SJCRH30 (cell line): ENCODE results near the gene MAG. TPM values are rescaled to one million over a fixed set of nuclear protein-coding genes. Genes with fewer than 3 reads are reported as not detected.

Experiments
- DNase-seq, 2 experiments: peaks; one replicate each; pipeline ENCODE4 v3.0.0-alpha.2; 2015 to 2020
- H3K27ac ChIP-seq: fragments of 250-450 bp; sonication (Bioruptor Pico); 2 replicates; pipeline ENCODE4 v1.5.1; 2020; ENCODE audit warnings: mild to moderate bottlenecking, moderate library complexity
- H3K27me3 ChIP-seq: fragments of 250-450 bp; sonication (Bioruptor Pico); 2 replicates; pipeline ENCODE4 v1.5.1; 2020; ENCODE audit warnings: mild to moderate bottlenecking, moderate library complexity
- H3K36me3 ChIP-seq: fragments of 250-450 bp; sonication (Bioruptor Pico); 2 replicates; pipeline ENCODE4 v1.5.1; 2020; ENCODE audit warnings: mild to moderate bottlenecking, moderate library complexity
- H3K4me1 ChIP-seq: fragments of 250-450 bp; sonication (Bioruptor Pico); 2 replicates; pipeline ENCODE4 v1.5.1; 2020; ENCODE audit warnings: mild to moderate bottlenecking, moderate library complexity
- H3K4me3 ChIP-seq: fragments of 250-450 bp; sonication (Bioruptor Pico); 2 replicates; pipeline ENCODE4 v1.5.1; 2020; ENCODE audit warnings: mild to moderate bottlenecking, moderate library complexity
- H3K9me3 ChIP-seq: fragments of 250-450 bp; sonication (Bioruptor Pico); replicated peaks from 2 replicates; pipeline ENCODE4 v1.5.1; 2020; ENCODE audit warnings: mild to moderate bottlenecking, moderate library complexity
- total RNA-seq: library from RNA; depleted of rRNA; stranded (reverse); fragments of >200 nt; shearing (Covaris generic); gene quantifications from 2 replicates; pipeline ENCODE4 v1.2.3, GENCODE V29; 2014; rRNA removed

The MAG gene, protein sequence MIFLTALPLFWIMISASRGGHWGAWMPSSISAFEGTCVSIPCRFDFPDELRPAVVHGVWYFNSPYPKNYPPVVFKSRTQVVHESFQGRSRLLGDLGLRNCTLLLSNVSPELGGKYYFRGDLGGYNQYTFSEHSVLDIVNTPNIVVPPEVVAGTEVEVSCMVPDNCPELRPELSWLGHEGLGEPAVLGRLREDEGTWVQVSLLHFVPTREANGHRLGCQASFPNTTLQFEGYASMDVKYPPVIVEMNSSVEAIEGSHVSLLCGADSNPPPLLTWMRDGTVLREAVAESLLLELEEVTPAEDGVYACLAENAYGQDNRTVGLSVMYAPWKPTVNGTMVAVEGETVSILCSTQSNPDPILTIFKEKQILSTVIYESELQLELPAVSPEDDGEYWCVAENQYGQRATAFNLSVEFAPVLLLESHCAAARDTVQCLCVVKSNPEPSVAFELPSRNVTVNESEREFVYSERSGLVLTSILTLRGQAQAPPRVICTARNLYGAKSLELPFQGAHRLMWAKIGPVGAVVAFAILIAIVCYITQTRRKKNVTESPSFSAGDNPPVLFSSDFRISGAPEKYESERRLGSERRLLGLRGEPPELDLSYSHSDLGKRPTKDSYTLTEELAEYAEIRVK
- 1.2 and 3.6 TPM in 2 replicates for total RNA-seq

DNA sequence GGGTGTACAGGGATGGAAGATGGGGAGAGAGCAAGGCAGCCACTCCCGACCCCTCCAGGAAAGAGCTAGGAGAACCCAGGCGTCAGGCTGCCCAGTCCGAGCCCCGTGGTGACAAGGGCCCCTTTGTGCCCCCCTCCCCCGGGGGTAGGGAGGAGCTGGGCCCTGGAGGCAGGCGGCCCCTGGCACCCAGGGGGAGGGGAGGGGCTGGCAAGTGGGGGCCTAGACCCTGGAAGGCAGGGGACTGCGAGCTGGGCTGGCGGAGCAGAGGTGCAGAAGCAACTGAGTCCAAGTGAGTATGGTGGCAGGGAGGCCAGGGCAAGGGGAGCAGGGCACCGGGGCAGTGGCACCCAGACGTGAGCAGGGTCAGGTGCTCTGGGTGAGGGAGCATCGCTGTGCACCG lies at the start of gene MAG:
MAG (plus strand) TSS at position 246 of the 400 bp plus-strand sequence. CDS start 3,248 bp downstream, outside the sequence.
- H3K4me3 ChIP-seq, result no peak within 1 kb of the TSS
- H3K27me3 ChIP-seq, result peaks cover 8% of the 10 kb centered on the region; the same call in 1 of the 2 replicates
- DNase-seq, result no peak
- no peaks in the 10 kb centered on the region for H3K36me3 ChIP-seq
- H3K4me1 ChIP-seq, result peaks cover 47% of the 10 kb centered on the region
- H3K27ac ChIP-seq, result no peak within 1 kb of the TSS; the same call in 1 of the 2 replicates
- H3K9me3 ChIP-seq, result no peaks in the 10 kb centered on the region

DNA sequence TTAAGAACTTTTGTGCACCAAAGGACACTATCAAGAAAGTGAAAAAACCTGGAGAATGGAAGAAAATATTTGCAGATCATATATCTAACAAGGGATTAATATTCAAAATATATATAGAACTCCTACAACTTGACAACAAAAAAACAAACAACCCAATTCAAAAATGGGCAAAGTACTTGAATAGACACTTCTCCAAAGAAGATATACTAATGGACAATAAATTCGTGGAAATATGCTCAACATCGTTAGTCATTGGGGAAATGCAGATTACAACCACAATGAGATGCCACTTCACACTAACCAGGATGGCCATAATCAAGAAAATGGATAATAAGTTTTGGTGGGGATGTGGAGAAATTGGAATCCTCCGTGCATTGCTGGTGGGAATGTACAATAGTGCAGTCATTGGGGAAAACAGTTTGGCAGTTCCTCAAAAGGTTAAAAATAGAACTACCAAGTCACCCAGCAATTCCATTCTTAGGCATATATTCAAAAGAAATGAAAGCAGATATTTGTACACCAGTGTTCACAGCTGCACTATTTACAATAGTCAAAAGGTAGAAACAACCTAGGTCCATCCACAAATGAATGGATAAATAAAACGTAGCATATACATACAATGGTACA lies 45.4 kb upstream of the MAG start:
- no peaks in the 10 kb centered on the region for H3K36me3 ChIP-seq
- H3K4me1 ChIP-seq, result no peaks in the 10 kb centered on the region
- no peaks in the 10 kb centered on the region for H3K9me3 ChIP-seq
- DNase-seq, result no peak
- no peak overlapping the region for H3K27ac ChIP-seq
- no peak overlapping the region for H3K4me3 ChIP-seq
- H3K27me3 ChIP-seq, result no peaks in the 10 kb centered on the region

DNA sequence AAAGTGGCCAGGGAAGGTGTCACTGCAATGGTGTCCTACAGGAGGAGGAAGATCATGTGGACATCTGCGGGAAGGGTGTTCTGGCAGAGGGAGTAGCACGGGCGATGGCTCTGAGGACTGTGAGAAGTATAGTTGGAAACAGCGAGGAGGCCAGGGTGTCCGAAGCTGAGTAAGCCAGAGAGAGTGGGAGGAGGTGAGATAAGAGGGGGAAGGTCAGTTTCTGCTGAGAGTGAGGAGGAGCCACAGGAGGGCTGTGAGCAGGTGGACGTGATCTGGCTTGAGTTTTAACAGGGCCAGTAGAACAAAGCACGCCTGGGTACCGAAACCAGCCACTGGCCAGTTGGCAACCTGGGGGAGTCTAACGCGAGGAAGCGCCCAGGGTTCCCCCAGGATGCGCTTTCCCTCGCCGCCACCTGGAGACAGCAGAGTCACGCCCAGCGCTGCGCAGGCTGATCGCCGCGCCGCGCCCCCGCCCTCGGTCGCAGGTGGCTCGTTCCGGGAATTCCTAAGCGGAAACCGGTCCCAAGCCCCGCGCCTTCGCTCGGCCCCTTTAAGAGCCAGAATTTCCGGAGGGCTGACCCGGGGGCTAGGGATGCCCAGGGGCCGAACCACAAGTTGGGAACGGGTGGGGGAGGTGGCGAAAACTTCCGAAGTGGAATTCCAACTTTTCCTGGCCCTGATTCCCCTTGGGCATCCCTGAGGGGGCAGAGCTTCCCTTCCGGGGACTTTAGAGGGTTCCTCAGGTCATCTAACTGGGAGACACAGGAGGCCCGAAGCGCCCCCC lies 44.2 kb upstream of the MAG start:
- Histone ChIP-seq H3K36me3 (no peaks in the 10 kb centered on the region), H3K27me3 (no peaks in the 10 kb centered on the region), H3K4me3 (no peak overlapping the region), H3K4me1 (no peaks in the 10 kb centered on the region), H3K9me3 (no peaks in the 10 kb centered on the region), H3K27ac (no peak overlapping the region)
- DNase-seq, result no peak

DNA sequence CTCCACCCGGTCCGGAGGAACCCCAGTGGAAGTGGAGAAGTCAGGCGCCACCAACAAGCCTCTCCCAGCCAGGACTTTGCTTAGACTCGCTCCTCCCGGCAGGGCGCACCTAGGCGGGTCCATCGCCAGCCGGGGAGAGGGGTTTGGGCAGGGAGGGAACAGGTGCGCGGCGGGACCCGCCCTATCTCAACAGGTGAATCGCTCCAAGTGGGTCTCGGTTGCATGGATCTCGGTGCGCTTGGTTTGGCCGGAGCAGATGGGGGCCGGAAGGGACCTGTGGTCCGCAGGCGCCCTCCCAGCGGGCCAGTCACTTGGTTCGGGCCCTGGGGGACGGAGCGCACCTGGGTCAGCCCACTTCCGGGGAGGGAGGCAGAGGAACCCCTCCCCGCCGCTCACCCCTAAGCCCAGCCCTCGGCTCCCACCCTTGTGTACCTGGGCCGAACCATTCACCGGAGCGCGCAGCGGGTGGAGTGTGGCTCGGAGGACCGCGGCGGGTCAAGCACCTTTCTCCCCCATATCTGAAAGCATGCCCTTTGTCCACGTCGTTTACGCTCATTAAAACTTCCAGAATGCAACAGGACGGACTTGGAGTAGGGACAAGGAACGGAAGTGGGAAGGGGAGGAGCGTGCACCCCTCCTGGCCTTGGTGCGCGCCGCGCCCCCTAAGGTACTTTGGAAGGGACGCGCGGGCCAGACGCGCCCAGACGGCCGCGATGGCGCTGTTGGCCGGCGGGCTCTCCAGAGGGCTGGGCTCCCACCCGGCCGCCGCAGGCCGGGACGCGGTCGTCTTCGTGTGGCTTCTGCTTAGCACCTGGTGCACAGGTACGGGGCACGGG lies 43.4 kb upstream of the MAG start, which contains the start of gene LSR:
LSR (plus strand) TSS at position 693 of the 836 bp plus-strand sequence; CDS start at position 714, 21 bp downstream.
- DNase-seq, result no peak
- Histone ChIP-seq H3K27me3 (no peaks in the 10 kb centered on the region), H3K4me3 (no peak within 1 kb of the TSS), H3K9me3 (no peaks in the 10 kb centered on the region), H3K36me3 (no peaks in the 10 kb centered on the region), H3K27ac (no peak within 1 kb of the TSS), H3K4me1 (no peaks in the 10 kb centered on the region)

DNA sequence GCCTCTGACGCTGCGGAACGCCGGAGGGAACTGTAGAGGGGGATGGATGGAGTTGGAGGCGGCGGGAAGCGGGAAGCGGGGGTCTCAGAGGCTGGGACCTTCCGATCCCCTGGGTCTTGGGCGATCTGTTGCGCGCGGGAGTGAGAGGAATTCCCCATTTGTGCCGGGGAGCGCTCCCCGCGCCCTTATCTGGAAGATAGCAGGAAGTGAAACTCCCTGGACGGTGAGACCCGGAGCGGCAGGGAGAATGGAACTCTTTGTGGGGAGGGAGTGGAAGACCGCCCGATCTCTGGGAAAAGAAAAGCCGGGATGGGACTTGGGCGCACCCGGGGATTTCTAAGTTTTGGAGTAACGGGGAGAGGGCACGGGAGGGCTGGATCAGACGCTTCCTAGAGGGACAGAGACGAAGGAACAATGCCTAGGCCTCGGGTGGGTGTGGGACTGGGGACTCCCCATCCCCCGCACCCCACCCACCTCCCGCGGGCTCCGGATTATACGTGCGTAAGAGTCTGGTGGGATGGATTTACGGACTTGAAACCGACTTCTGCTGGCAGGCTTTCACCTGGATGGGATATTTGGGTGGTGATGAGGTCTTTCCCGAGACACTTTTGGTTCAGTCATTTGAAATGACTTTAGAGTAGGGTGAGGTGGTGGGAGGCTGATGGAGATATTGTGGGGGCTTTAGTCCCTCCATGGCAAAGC lies 42.7 kb upstream of the MAG start:
- H3K4me3 ChIP-seq, result no peak overlapping the region
- no peak for DNase-seq
- no peaks in the 10 kb centered on the region for H3K27me3 ChIP-seq
- no peak overlapping the region for H3K27ac ChIP-seq
- H3K4me1 ChIP-seq, result no peaks in the 10 kb centered on the region
- H3K36me3 ChIP-seq, result no peaks in the 10 kb centered on the region
- H3K9me3 ChIP-seq, result no peaks in the 10 kb centered on the region

DNA sequence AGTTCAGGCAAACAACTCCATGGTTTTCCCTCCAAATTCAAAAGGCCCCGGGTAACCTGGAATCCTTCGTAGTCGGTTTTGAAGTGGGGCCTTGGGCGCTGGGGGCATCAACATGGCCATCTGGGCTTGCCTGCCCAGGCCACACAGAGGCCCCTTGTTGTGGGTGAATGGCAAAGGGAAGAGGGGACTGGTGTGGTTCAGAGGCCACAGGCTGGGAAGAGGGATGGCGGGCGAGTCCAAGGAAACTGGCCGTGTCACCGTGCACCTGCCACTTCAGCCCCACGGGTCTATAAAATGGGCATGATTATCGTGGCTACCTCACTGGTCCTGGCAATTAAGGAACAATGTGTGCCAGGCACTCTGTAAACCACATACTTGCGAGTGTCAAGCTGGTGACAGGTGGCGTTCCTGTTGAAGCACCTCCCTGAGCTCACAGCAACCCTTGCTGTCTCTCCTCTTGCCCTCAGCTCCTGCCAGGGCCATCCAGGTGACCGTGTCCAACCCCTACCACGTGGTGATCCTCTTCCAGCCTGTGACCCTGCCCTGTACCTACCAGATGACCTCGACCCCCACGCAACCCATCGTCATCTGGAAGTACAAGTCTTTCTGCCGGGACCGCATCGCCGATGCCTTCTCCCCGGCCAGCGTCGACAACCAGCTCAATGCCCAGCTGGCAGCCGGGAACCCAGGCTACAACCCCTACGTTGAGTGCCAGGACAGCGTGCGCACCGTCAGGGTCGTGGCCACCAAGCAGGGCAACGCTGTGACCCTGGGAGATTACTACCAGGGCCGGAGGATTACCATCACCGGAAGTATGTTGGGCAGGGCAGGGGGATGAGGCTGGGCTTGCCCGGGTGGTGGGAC lies 41.9 kb upstream of the MAG start:
- Histone ChIP-seq H3K9me3 (no peaks in the 10 kb centered on the region), H3K4me1 (no peaks in the 10 kb centered on the region), H3K27ac (no peak overlapping the region), H3K4me3 (no peak overlapping the region), H3K27me3 (no peaks in the 10 kb centered on the region; the same call in 1 of the 2 replicates), H3K36me3 (no peaks in the 10 kb centered on the region)
- DNase-seq, result no peak

- Histone ChIP-seq H3K36me3 (no peaks in the 10 kb centered on the region), H3K4me3 (no peak overlapping the region), H3K27ac (no peak overlapping the region), H3K4me1 (no peaks in the 10 kb centered on the region), H3K27me3 (peaks cover 6% of the 10 kb centered on the region; the same call in 1 of the 2 replicates), H3K9me3 (no peaks in the 10 kb centered on the region)
- no peak for DNase-seq
These were observed 40.5 kb upstream of the MAG start for GRCh38 chr19:35251456-35251855.

DNA sequence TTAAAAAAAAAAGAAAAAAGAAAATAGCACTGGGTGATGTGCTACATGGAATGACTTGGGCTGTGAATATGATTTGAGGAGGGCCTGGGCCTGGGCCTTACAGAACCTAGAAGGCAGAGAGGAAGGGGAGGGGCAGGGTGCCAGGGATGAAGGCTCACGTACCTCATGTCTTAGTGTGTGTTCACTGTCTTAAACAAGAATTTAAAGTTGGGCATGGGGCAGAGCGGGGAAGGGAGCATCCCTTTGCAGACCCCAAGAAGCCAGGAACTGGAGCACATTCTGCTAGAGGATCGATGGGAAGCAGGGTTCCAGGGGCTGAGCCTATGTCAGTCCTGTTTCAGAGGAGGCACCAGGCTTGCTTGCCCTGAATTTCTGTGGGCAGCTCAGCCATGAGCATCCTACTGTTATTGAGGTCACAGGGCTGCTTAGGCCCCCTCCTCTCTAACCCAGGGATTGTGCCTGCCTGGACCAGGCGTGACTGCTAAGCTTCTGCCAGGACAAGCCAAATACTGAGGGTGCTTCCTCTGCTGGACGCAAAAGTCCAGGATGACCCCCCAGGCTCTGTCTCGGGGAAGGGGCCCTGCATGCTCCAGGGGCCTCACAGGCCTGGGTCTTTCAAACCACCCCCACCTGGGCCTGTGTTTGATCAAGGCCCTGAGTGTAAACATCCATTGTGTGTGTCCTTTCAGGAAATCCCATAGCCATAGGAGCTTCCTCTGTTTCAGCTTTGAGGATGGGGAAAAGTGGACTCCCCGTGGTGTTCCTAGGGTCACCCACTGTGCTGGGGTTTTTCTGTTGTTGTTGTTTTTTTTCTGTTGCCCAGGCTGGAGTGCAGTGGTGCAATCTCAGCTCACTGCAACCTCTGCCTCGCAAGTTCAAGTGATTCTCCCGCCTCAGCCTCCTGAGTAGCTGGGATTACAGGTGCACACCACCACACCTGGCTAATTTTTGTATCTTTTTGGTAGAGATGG lies 38.4 kb upstream of the MAG start:
- Histone ChIP-seq H3K9me3 (no peaks in the 10 kb centered on the region), H3K27me3 (peaks cover 6% of the 10 kb centered on the region; the same call in 1 of the 2 replicates), H3K27ac (no peak overlapping the region), H3K36me3 (no peaks in the 10 kb centered on the region), H3K4me3 (no peak overlapping the region), H3K4me1 (no peaks in the 10 kb centered on the region)
- DNase-seq, result no peak

DNA sequence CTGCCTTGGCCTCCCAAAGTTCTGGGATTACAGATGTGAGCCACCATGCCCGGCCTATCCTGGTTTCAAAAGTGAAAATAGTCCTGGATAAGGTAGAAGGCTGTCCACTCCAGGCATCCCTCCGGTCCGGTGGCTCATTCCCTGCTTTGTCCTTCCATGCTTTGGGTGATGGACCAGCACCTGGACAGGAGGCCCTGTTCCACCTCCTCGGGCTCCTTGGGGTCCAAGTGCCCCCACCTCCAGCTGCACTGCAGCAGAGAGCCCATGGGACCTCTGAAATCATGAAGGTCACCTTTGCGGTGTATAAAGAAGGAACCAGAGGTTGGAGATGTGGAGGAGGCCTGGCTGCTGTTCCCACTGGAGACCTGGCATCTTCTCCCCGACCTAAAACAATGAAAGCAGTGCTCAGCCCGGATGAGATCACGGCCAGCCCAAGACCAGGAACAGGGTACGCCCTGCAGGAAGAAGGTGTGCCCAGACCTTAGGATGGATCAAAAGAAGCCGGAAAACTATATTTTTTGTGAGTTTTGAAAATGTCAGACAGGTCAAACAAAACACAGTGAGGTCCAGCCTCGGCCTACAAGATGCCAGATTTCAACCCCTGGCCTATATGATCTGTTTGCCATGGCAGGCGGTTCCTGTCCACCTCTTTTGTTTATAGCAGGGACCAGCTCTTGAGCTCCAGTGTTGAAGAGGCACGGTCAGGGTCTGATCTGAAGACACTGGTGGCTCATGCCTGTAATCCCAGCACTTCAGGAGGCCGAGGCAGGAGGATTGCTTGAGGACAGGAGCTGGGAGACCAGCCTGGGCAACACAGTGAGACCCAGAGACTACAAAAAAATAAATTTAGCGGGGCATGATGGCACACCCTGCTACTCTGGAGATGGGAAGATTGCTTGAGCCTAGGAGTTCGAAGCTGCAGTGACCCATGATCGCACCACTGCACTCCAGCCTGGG lies 37.3 kb upstream of the MAG start:
- H3K4me3 ChIP-seq, result no peak overlapping the region
- H3K27ac ChIP-seq, result no peak overlapping the region
- no peaks in the 10 kb centered on the region for H3K4me1 ChIP-seq
- no peak for DNase-seq
- no peaks in the 10 kb centered on the region for H3K36me3 ChIP-seq
- H3K27me3 ChIP-seq, result peaks cover 6% of the 10 kb centered on the region; the same call in 1 of the 2 replicates
- no peaks in the 10 kb centered on the region for H3K9me3 ChIP-seq

GRCh38 chr19:35256566-35256965 lies 35.4 kb upstream of the MAG start:
- no peak for DNase-seq
- H3K4me3 ChIP-seq, result no peak overlapping the region
- no peak overlapping the region for H3K27ac ChIP-seq
- no peaks in the 10 kb centered on the region for H3K4me1 ChIP-seq
- H3K27me3 ChIP-seq, result peaks cover 6% of the 10 kb centered on the region; the same call in 1 of the 2 replicates
- no peaks in the 10 kb centered on the region for H3K9me3 ChIP-seq
- H3K36me3 ChIP-seq, result no peaks in the 10 kb centered on the region

GRCh38 chr19:35257113-35257461 lies 34.9 kb upstream of the MAG start:
- H3K9me3 ChIP-seq, result no peaks in the 10 kb centered on the region
- no peak overlapping the region for H3K4me3 ChIP-seq
- H3K36me3 ChIP-seq, result no peaks in the 10 kb centered on the region
- H3K4me1 ChIP-seq, result no peaks in the 10 kb centered on the region
- no peak for DNase-seq
- no peak overlapping the region for H3K27ac ChIP-seq
- peaks cover 6% of the 10 kb centered on the region; the same call in 1 of the 2 replicates for H3K27me3 ChIP-seq
